ENCODE results near the gene M1AP.

- no peak for TF ChIP-seq CTCF (IDR thresholded peaks at IDR 0.05 in 4 of 5, conservative IDR thresholded peaks at IDR 0.05 in 1 of 5)
- TF ChIP-seq POLR2A (IDR thresholded peaks at IDR 0.05), result no peak
Observed at GRCh38 chr2:74691929-74692328, 43.8 kb upstream of the M1AP start.

All from gastrocnemius medialis (tissue), 4 donors.